GM21786 (cell line): ENCODE measurements around the gene FGD3.

Experiments
- ATAC-seq: cut with Tn5 transposase; IDR thresholded peaks from one replicate; pipeline ENCODE4 v1.9.1; 2021; ENCODE audit not compliant: unreplicated experiment

The FGD3 gene

GRCh38 chr9:92954886-92955285 lies 7.6 kb downstream of the FGD3 start:
- no peak for ATAC-seq

GRCh38 chr9:92960561-92961290 lies 13.4 kb downstream of the FGD3 start:
- ATAC-seq: no peak

DNA sequence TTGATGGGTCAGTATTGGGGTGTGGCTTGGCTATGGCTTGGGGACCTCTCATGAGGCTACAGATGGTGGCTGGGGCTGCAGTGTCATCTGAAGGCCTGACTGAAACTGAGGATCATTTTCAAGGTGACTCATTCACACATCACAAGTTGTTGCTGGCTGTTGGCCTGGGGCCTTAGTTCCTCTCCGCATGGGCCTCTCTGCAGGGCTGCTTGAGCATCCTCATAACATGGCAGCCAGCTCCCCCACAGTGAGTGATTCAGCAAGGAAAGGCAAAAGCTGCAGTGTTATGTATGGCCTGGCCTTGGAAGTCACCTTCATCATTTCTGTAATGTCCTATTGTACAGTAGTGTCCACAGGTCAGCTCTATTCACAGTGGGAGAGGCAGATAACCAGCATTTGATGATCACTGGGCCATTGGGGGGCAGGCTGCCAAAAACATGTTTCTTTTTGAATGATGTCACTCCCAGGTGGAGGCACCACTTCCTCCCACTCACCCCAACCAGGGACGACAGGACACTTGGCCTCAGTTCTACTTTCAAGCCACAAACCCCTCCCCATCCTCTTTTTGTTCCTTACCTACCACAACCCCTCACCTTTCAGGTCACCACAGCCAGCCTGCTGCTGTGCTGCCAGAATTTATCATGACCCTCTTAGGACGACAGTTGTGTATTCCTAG lies 14.4 kb downstream of the FGD3 start:
- ATAC-seq: no peak

- ATAC-seq: no peak
Observed at GRCh38 chr9:92962303-92962649, 15.0 kb downstream of the FGD3 start.

- ATAC-seq: no peak
Observed at GRCh38 chr9:92962846-92963245, 15.5 kb downstream of the FGD3 start.

DNA sequence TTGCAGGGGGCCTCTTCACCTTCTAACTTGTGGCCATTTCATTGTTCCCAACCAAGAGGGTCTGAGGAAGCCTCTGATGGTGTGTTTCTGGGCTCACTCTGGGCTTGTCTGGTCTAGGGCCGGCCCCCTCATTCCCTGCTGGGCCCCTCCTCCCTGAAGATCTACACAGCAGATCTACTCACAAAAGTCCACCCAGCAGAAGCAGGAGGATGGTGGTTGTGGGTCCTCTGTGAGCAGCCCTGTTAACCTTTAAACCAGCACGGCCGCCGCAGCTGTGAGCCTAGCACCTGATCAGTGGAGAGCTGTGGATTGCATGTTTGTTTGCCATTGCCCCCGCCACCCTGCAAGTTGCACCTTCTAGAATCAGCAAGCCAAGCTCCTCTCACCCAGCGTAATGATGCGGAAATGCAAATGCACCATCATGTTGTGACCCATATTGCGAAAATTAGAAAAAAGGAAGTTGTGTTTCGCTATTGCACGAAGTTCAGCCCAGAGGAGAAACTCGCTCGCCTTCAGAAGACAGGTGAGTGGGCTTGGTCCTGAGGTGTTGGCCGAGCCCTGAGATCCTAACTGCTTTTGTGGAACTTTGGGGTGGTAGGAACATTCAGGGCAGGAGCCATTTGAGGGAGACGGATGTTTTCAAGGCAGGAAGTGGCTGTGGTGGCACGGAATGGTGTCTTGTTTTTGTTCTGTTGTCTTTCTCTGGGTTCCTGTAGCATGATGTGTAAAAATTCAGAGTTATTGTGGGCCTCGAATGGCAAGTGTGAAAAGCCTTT lies 16.7 kb downstream of the FGD3 start:
- peak; percentile 73 for ATAC-seq

DNA sequence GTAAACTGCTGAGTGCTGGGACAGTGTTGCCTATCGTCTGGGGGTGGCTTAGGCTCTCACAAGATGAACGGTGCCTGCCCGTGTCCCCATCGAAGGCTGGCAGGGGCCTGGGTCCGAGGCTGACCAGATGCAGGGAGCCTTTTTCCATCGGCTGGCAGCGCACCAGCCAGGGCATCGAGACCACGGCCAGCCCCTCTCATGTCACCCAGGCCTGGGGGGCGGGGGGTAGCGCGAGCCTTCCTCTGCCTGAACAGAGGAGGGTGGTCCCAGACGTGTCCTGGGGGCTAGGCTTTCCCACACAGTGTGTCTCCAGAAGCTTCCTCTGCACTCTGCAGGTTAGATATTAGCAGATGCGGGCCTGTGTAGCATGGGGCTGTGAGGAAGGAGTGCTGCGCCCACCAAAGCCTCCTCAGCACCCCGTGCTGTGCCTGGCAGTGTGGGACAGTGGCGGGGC lies 17.3 kb downstream of the FGD3 start:
- ATAC-seq: no peak

DNA sequence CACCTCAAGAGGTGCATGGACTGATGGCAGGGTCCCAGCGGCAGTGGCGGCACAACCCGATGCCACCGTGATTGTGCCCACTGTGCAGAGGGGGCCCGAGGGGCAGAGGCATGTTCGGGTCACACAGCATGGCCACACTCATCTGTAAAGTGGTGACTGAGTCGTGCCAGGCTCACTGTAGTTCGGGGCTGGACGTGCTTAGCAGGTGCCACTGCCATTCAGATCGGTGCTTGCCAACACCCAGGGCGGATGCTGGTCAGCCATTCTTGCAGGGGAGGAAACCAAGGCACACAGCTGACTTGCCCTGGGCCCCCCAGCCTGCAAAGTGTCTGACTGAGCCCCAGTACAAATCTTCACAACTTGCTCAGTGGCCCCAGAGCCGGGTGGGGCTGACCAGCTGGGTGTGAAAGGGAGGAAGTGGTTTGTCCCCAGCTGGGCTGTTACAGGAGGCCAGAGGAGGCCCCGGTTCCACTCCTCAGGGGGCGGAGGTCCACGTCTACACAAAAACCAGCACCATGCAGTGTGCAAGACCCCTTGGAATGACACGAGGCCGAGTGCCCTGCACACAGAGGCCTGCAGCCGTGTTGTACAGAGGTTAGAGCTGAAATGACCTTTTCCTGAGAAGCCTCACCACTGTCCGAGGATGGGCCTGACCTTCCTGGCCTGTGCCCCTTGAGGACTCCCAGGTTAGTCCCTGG lies 17.9 kb downstream of the FGD3 start:
- ATAC-seq: no peak

- ATAC-seq: no peak
Observed at GRCh38 chr9:92965759-92966517, 18.6 kb downstream of the FGD3 start.

DNA sequence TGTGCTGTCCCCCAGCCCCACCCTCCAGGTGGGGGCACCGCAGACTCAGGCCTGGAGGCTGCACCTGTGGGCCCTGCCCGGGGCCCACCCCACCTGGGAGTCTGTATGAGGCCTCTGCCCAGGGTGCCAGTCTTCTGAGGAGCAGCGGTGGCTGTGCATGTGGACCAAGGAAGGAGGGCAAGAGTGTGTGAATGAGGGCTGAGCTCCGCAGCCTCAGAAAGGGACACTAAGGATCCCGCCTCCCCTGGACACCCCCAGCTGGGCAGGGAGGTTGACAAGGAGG lies 19.1 kb downstream of the FGD3 start:
- ATAC-seq: no peak

GRCh38 chr9:92968081-92968480 lies 20.8 kb downstream of the FGD3 start:
- ATAC-seq: no peak

DNA sequence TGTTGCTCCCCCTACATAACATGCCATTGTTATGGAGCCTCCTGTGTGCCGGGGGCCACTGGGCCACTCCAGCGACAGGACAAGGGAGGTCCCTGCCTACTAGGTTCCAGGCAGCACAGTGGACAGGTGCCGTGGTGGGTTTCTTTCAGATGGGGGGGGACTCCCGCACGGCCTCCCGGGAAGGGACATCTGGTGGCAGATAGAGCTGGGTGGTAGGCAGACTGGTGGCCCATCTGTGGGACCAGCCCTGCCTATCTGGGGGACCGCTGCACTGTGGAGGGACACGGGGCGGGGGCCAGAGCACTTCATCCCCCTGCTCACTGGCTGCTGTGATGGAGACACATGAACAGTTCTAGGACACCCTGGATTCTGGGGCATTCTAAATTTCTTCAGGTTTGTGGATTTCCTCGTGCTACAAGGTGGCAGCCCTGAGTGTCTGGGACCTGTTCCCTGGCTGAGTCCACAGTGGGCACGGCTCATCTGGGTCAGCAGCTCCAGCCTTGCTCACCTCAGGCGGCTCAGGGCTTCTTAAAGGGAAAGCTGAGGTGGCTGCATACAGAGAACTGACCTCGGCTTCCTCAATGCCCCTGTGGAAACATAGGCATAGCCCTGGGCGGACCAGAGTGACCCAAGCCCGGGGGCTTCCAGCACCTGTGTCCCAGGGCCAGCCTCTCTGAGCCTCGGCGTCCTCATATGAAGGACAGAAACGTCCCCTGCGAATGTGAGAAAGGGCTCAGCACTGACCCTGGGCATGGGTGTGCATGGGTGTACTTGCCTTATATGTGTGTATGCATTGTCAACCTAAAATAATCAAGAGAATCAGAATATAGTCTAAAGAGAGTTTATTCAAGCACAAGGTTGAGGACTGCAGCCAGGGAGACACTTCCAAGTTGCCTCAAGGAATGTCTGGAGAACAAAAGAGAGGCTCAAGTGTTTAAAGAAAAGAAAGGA lies 22.5 kb downstream of the FGD3 start:
- no peak for ATAC-seq

- ATAC-seq: no peak
Observed at GRCh38 chr9:92970467-92970923, 23.2 kb downstream of the FGD3 start.

DNA sequence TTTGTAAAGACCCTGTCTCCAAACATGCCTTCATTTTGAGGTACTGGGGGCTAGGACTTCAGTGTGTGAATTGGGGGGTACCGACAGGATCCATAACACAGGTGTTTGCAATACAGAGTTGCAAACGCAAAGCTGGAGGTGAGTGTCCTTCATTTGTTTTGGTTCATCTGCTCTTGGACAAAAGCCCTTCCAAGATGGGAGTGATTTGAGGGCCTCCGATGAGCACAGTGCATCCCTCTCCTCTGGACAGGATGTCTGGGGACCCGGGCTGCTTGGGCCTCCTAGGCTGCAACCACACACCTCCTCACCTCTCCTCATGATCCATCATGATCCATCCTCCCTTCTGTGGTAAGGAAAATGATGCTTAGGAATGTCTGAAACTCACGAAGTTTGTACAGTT lies 23.8 kb downstream of the FGD3 start:
- no peak for ATAC-seq

DNA sequence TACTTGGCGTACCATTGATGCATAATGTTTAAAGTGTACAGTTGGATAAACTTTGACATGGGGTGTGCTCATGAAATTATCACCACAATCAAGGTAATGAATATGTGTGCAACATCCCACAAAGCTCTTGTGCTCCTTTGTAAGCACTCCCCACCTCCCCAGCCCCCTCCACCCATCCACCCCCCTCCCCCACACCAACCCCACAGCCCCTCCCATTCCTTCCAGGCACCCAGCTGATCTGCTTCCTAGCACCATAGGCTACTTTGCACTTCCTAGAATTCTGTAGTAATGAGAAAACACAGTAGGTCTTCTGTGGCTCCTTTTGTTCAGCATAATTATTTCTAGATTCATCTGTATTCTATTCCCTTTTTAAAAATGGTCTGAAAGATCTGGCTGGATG lies 24.5 kb downstream of the FGD3 start:
- ATAC-seq: no peak

DNA sequence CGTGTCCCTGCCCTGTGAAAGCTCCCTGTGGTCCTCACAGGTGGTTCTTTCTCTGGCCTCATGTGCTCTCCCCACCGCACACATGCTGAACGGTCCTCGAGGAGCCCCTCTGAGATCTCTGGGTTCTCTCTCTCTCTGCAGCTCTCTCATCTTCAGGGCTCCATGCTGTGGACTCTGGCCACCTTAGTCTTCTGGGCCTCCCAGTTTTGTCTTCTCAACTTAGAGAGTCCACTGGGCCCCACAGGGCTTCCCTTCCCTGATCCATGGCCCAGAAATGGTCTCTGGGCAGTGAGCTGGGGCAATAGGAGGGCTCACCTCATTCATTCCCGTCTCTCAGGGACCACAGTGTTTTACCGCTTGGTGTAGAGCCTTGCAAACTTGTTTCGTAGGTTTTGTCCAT lies 26.4 kb downstream of the FGD3 start:
- ATAC-seq: no peak

GRCh38 chr9:92974161-92974661 lies 26.9 kb downstream of the FGD3 start:
- ATAC-seq: no peak

DNA sequence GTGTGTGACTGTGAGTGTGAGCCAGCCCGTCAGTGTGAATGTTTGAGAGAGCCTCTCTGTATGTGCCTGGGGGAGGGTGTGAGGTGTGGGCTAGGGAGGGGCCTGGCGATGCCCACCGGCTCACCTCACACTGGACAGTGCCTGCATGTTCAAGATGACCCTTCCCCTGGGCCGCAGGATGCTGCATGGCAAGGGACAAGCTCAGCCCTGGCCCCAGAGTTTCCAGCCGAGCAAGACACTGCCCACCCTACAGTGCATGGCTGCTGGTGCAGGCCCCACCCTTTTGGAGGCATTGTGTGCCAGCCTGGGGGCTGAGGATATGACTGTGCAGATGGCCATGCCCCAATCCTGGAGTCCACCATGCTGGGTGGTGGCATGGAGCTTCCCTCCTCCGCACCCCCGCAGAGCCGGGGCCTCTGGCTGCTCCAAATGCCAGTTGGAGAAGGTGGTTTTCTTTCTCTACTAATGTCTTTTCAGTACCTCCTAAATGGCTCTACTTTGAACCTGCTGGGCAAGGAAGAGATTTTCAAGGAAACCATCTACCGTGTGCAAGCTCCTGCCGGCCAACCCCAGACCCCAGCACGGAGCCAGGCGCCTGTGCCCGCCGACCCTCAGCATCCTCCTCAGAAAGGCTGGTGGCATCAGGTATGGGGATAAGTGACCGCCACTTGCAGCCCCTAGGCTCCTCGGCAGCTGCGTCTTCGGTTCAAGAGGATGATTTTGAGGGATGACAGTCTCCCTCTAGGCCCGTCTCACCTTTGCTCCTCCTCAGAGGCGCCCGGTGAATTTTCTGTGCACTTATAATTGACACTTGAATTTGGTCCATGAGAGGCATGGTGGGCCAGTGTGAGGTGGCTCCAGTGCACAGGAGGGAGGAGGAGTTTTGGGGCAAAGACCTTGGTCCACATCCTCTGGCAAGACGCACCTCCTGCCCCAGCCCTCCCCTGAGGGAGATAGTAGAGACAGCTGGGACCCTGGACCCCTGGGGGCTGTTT lies 27.7 kb downstream of the FGD3 start:
- no peak for ATAC-seq
